ENCODE data around the gene CBX5. TPM values are rescaled to one million over a fixed set of nuclear protein-coding genes. Genes with fewer than 3 reads are reported as not detected.

The CBX5 gene
- total and polyA plus RNA-seq, 9 of the 15 experiments (the other 6 are each of a cell fraction or from before 2014, with no cell fraction given) = 32.6 to 102 (median 59.2) TPM

DNA sequence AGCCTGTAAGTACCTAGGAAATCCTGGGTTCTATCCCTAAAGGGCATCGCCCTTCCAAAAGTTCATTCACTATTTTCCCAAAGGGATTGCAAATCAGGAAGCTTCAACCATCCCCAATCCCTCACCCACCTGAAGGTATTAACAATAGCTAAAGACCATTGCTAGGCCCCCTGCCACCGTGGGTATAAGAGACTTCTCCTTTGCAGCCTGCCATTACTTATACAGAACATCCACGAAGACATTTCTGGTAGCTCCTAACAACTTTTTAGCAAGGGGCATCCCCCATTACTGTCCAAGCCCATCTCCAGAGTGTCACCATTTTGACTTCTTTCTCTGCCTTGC lies 90.8 kb downstream of the CBX5 start (continued):
- no peak for TF ChIP-seq TEAD4 (IDR thresholded peaks at IDR 0.05; ENCODE audit: low read length)
- no peak for TF ChIP-seq TEAD4 (CRISPR knock-in tag; IDR thresholded peaks at IDR 0.05; ENCODE audit: borderline replicate concordance)
- no peak for TF ChIP-seq IFI16 (CRISPR knock-in tag; IDR thresholded peaks at IDR 0.05)

DNA sequence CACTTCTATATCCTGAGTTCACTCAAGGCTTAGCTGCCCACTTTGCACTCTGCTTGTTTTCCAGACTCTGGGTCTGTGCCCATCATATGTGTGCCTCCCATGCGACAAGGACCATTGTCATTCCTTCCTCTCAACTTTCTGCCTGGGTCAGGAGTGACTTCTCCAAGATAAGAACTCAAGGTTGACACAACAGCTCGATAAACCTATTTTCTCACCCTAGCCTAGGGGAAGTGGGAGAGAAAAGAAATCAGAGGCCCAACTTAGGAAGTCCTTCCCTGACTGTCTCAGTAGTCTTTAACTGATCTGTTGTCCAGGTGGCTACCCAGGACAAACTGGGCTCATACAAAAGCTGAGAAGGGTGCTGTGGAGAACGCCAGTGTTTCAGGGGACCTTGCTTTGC lies 92.8 kb downstream of the CBX5 start:
- intact Hi-C loops (cut with micrococcal nuclease) (no loop called here), in situ Hi-C loops (cut with MboI) (no loop called here)
- H4K20me1 ChIP-seq (replicated peaks; ENCODE audit: control insufficient read depth, insufficient read depth, low read length) = no peaks in the 10 kb centered on the region
- POLR2A ChIA-PET = interaction anchor here (1.2 kb wide), 3 partner anchors 9 to 29 kb away, joined by 4 to 5 read pairs (median 5); no protein-coding TSS in a partner anchor
- no peak overlapping the region for H3K27ac ChIP-seq (ENCODE audit: extremely low read depth, low read depth, low read length)
- H3K4me1 ChIP-seq (replicated peaks in 1 of 2; ENCODE audit: control insufficient read depth in 2 of 2, insufficient read depth in 2 of 2, low read length in 2 of 2) = peaks cover 15 to 23% of the 10 kb centered on the region in 2 experiments; a peak in 4 of 5 replicates
- ATAC-seq = no peak
- DNase-seq (ENCODE audit: extremely low read depth in 1 of 4, low spot score in 3 of 4) = no peak
- no TSS peak for BruUV-seq (replicated peaks)
- TF ChIP-seq ZNF785 (CRISPR knock-in tag; IDR thresholded peaks at IDR 0.05) (no peak), ZNF586 (CRISPR knock-in tag; conservative IDR thresholded peaks at IDR 0.05) (no peak), FOXJ2 (tag; IDR thresholded peaks at IDR 0.05) (no peak), TCF7 (IDR thresholded peaks at IDR 0.05; ENCODE audit: borderline replicate concordance) (no peak), MCM5 (IDR thresholded peaks at IDR 0.05; ENCODE audit: low read depth) (no peak), TEAD1 (CRISPR knock-in tag; IDR thresholded peaks at IDR 0.05) (no peak), ZNF280A (IDR thresholded peaks at IDR 0.05; ENCODE audit: low read depth, partially characterized antibody) (no peak), NFIC (IDR thresholded peaks at IDR 0.05) (no peak), ZNF444 (CRISPR knock-in tag; IDR thresholded peaks at IDR 0.05) (no peak), GATA2 (CRISPR knock-in tag; IDR thresholded peaks at IDR 0.05) (no peak)
- TF ChIP-seq, protein P1, sequence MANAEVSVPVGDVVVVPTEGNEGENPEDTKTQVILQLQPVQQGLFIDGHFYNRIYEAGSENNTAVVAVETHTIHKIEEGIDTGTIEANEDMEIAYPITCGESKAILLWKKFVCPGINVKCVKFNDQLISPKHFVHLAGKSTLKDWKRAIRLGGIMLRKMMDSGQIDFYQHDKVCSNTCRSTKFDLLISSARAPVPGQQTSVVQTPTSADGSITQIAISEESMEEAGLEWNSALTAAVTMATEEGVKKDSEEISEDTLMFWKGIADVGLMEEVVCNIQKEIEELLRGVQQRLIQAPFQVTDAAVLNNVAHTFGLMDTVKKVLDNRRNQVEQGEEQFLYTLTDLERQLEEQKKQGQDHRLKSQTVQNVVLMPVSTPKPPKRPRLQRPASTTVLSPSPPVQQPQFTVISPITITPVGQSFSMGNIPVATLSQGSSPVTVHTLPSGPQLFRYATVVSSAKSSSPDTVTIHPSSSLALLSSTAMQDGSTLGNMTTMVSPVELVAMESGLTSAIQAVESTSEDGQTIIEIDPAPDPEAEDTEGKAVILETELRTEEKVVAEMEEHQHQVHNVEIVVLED (CRISPR knock-in tag; IDR thresholded peaks at IDR 0.05) = no peak
- TF ChIP-seq, protein P2, sequence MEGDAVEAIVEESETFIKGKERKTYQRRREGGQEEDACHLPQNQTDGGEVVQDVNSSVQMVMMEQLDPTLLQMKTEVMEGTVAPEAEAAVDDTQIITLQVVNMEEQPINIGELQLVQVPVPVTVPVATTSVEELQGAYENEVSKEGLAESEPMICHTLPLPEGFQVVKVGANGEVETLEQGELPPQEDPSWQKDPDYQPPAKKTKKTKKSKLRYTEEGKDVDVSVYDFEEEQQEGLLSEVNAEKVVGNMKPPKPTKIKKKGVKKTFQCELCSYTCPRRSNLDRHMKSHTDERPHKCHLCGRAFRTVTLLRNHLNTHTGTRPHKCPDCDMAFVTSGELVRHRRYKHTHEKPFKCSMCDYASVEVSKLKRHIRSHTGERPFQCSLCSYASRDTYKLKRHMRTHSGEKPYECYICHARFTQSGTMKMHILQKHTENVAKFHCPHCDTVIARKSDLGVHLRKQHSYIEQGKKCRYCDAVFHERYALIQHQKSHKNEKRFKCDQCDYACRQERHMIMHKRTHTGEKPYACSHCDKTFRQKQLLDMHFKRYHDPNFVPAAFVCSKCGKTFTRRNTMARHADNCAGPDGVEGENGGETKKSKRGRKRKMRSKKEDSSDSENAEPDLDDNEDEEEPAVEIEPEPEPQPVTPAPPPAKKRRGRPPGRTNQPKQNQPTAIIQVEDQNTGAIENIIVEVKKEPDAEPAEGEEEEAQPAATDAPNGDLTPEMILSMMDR (IDR thresholded peaks at IDR 0.05 in 2 of 3, conservative IDR thresholded peaks at IDR 0.05 in 1 of 3; ENCODE audit: insufficient read depth in 2 of 3, low read depth in 1 of 3, low read length in 3 of 3) = no peak
- TF ChIP-seq, protein P3, sequence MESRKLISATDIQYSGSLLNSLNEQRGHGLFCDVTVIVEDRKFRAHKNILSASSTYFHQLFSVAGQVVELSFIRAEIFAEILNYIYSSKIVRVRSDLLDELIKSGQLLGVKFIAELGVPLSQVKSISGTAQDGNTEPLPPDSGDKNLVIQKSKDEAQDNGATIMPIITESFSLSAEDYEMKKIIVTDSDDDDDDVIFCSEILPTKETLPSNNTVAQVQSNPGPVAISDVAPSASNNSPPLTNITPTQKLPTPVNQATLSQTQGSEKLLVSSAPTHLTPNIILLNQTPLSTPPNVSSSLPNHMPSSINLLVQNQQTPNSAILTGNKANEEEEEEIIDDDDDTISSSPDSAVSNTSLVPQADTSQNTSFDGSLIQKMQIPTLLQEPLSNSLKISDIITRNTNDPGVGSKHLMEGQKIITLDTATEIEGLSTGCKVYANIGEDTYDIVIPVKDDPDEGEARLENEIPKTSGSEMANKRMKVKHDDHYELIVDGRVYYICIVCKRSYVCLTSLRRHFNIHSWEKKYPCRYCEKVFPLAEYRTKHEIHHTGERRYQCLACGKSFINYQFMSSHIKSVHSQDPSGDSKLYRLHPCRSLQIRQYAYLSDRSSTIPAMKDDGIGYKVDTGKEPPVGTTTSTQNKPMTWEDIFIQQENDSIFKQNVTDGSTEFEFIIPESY (CRISPR knock-in tag; IDR thresholded peaks at IDR 0.05) = no peak
- H3K9me3 ChIP-seq (replicated peaks; ENCODE audit: control insufficient read depth, insufficient read depth, low read depth, low read length) = no peaks in the 10 kb centered on the region
- no peak overlapping the region for H3K4me3 ChIP-seq
- H3K79me2 ChIP-seq (ENCODE audit: control insufficient read depth, insufficient read depth, low read length) = peaks cover 14% of the 10 kb centered on the region
- H3K27me3 ChIP-seq (ENCODE audit: control insufficient read depth in 2 of 2, insufficient read depth in 2 of 2, low read length in 2 of 2) = no peaks in the 10 kb centered on the region; a peak in 1 of 5 replicates
- no peak overlapping the region for H3K9ac ChIP-seq (ENCODE audit: insufficient read depth in 1 of 2, low read depth in 2 of 2, low read length in 2 of 2)
- H2AFZ ChIP-seq (ENCODE audit: low read depth, low read length) = no peak overlapping the region
- no peaks in the 10 kb centered on the region for H3K9me1 ChIP-seq (ENCODE audit: control insufficient read depth, insufficient read depth, low read length)
- CTCF ChIA-PET (ENCODE audit: low intra/inter-chr PET ratio) = no interaction called here
- H3K36me3 ChIP-seq (ENCODE audit: control insufficient read depth, insufficient read depth, low read length) = peaks cover 32% of the 10 kb centered on the region
- FAIRE-seq = no peak
- 71% methylated on average over 3 of the region's 3 CpGs for WGBS (ENCODE audit: insufficient coverage, low coverage, missing lambda C conversion rate)
- H3K4me2 ChIP-seq (ENCODE audit: insufficient read depth, low read length) = no peak overlapping the region
